Measurements from ENCODE around the gene USP7. TPM values are rescaled to one million over a fixed set of nuclear protein-coding genes. Genes with fewer than 3 reads are reported as not detected.

Gene USP7
- total and polyA plus RNA-seq, 10 of the 15 experiments (the other 5 are each of a cell fraction or from before 2014, with no cell fraction given), result 16.2 to 133 (median 60.5) TPM

- peaks cover 18 to 54% of the 10 kb centered on the region in 2 experiments for H3K36me3 ChIP-seq (ENCODE audit: control insufficient read depth in 2 of 2, insufficient read depth in 2 of 2, low read length in 1 of 2)
- in situ Hi-C loops (cut with MboI) (no loop called here), intact Hi-C loops (cut with micrococcal nuclease; ENCODE audit: unreplicated experiment) (no loop called here)
- FAIRE-seq (no peak), ATAC-seq (no peak), DNase-seq (ENCODE audit: low read depth, low spot score) (no peak)
- no peak overlapping the region for H3K9ac ChIP-seq (ENCODE audit: control insufficient read depth, insufficient read depth, low read length)
- WGBS (ENCODE audit: insufficient coverage, insufficient replicate concordance, low lambda C conversion rate, missing lambda C conversion rate), result 52% methylated on average over 5 of the region's 5 CpGs
- no peak overlapping the region for H2AFZ ChIP-seq (ENCODE audit: control insufficient read depth, low read depth, low read length)
- POLR2A ChIA-PET, result interaction anchor here (0.7 to 0.9 kb wide), 2 partner anchors 9 to 11 kb away, joined by 4 to 7 read pairs; no protein-coding TSS in a partner anchor
- no peak overlapping the region for H3K4me2 ChIP-seq (ENCODE audit: control insufficient read depth, insufficient read depth)
- H3K79me2 ChIP-seq (ENCODE audit: control insufficient read depth, insufficient read depth, low read length), result peaks cover 4% of the 10 kb centered on the region
- H3K27me3 ChIP-seq (replicated peaks in 1 of 2; ENCODE audit: control insufficient read depth in 2 of 2, insufficient read depth in 2 of 2, low read length in 1 of 2), result no peaks in the 10 kb centered on the region
- H3K4me1 ChIP-seq (ENCODE audit: control insufficient read depth, insufficient read depth, low read length), result no peaks in the 10 kb centered on the region
- BruUV-seq (replicated peaks), result no TSS peak
- CTCF ChIA-PET, result interaction anchor here (1.4 to 1.9 kb wide), 2 partner anchors 12 to 26 kb away, joined by 5 to 8 read pairs; partner anchors contain the start of genes CARHSP1 and LITAFD
- H4K20me1 ChIP-seq (ENCODE audit: control insufficient read depth, insufficient read depth), result peaks cover 4% of the 10 kb centered on the region; the same call in 1 of the 2 replicates
- H3K4me3 ChIP-seq, result no peak overlapping the region
- SMC1A ChIA-PET (ENCODE audit: uncharacterized antibody, unreplicated experiment), result interaction anchor here (0.6 to 1.2 kb wide), 2 partner anchors 13 to 44 kb away, joined by 3 read pairs; partner anchors contain the start of gene CARHSP1
- no peak overlapping the region for H3K27ac ChIP-seq (ENCODE audit: control insufficient read depth, insufficient read depth)
- TF ChIP-seq ZSCAN29 (IDR thresholded peaks at IDR 0.05) (no peak), YY1 (IDR thresholded peaks at IDR 0.05; ENCODE audit: low read depth, low read length) (no peak), YBX1 (IDR thresholded peaks at IDR 0.05) (no peak), HCFC1 (IDR thresholded peaks at IDR 0.05; ENCODE audit: low read length) (no peak)
- no peaks in the 10 kb centered on the region for H3K9me3 ChIP-seq (replicated peaks; ENCODE audit: control insufficient read depth, insufficient read depth, low read length)
- RAD21 ChIA-PET (ENCODE audit: unreplicated experiment), result no interaction called here
Observed at GRCh38 chr16:8855972-8856371, 107.7 kb downstream of the USP7 start.

GRCh38 chr16:8855051-8855786 lies 108.5 kb downstream of the USP7 start:
- Histone ChIP-seq H3K79me2 (ENCODE audit: control insufficient read depth, insufficient read depth, low read length) (peaks cover 4% of the 10 kb centered on the region), H4K20me1 (ENCODE audit: control insufficient read depth, insufficient read depth) (peaks cover 3% of the 10 kb centered on the region; the same call in 1 of the 2 replicates), H3K4me2 (ENCODE audit: control insufficient read depth, insufficient read depth) (no peak overlapping the region), H2AFZ (ENCODE audit: control insufficient read depth, low read depth, low read length) (no peak overlapping the region), H3K9ac (ENCODE audit: control insufficient read depth, insufficient read depth, low read length) (no peak overlapping the region), H3K9me3 (replicated peaks; ENCODE audit: control insufficient read depth, insufficient read depth, low read length) (no peaks in the 10 kb centered on the region), H3K4me1 (ENCODE audit: control insufficient read depth, insufficient read depth, low read length) (no peaks in the 10 kb centered on the region; the same call in 1 of the 2 replicates), H3K36me3 (ENCODE audit: control insufficient read depth in 2 of 2, insufficient read depth in 2 of 2, low read length in 1 of 2) (peaks cover 22 to 57% of the 10 kb centered on the region in 2 experiments), H3K4me3 (no peak overlapping the region), H3K27ac (ENCODE audit: control insufficient read depth, insufficient read depth) (no peak overlapping the region), H3K27me3 (replicated peaks in 1 of 2; ENCODE audit: control insufficient read depth in 2 of 2, insufficient read depth in 2 of 2, low read length in 1 of 2) (no peaks in the 10 kb centered on the region)
- DNase-seq (ENCODE audit: low read depth, low spot score) (no peak), ATAC-seq (peak; percentile 23; the same call in 2 of the 3 replicates), FAIRE-seq (no peak)
- in situ Hi-C loops (cut with MboI), result no loop called here
- WGBS (ENCODE audit: insufficient coverage, insufficient replicate concordance, low lambda C conversion rate, missing lambda C conversion rate), result 83% methylated on average over 11 of the region's 11 CpGs
- SMC1A ChIA-PET (ENCODE audit: uncharacterized antibody, unreplicated experiment), result interaction anchor here (0.6 to 1.2 kb wide), 2 partner anchors 13 to 43 kb away, joined by 3 read pairs; partner anchors contain the start of gene CARHSP1
- CTCF ChIA-PET, result interaction anchor here (0.6 to 1.9 kb wide), 3 partner anchors 13 to 84 kb away, joined by 4 to 8 read pairs (median 5); partner anchors contain the start of genes CARHSP1 and LITAFD
- no TSS peak for BruUV-seq (replicated peaks)
- RAD21 ChIA-PET (ENCODE audit: unreplicated experiment), result interaction anchor here (1.4 kb wide), 1 partner anchor 25 kb away, joined by 5 read pairs; no protein-coding TSS in a partner anchor
- POLR2A ChIA-PET, result interaction anchor here (0.7 kb wide), 1 partner anchor 14 kb away, joined by 3 read pairs; the partner anchor contains the start of gene CARHSP1
- intact Hi-C loops (cut with micrococcal nuclease; ENCODE audit: unreplicated experiment), result no loop called here
- TF ChIP-seq HDGF (IDR thresholded peaks at IDR 0.05) (no peak), SKIL (IDR thresholded peaks at IDR 0.05; ENCODE audit: low read depth, poor library complexity, severe bottlenecking) (no peak), NR2F1 (conservative IDR thresholded peaks at IDR 0.05) (no peak), POLR2AphosphoS5 (IDR thresholded peaks at IDR 0.05; ENCODE audit: low read length) (peak; percentile 39; the same call in 1 of the 2 replicates), BACH1 (IDR thresholded peaks at IDR 0.05; ENCODE audit: borderline replicate concordance) (no peak), STAT3 (IDR thresholded peaks at IDR 0.05; ENCODE audit: low read depth, low read length) (no peak), CREM (IDR thresholded peaks at IDR 0.05; ENCODE audit: low read depth) (no peak), MTA2 (IDR thresholded peaks at IDR 0.05; ENCODE audit: low read depth) (no peak)
- TF ChIP-seq, protein P1, sequence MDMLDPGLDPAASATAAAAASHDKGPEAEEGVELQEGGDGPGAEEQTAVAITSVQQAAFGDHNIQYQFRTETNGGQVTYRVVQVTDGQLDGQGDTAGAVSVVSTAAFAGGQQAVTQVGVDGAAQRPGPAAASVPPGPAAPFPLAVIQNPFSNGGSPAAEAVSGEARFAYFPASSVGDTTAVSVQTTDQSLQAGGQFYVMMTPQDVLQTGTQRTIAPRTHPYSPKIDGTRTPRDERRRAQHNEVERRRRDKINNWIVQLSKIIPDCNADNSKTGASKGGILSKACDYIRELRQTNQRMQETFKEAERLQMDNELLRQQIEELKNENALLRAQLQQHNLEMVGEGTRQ (IDR thresholded peaks at IDR 0.05; ENCODE audit: borderline replicate concordance, low read depth, low read length), result no peak

All from GM12878 (cell line).